GM12874 (cell line): Measurements from ENCODE around the gene IRF2.

ENCODE experiments used
- CTCF ChIP-seq: IDR thresholded peaks from 2 replicates; pipeline ENCODE4 v1.5.1; 2011; ENCODE audit warnings: low read depth, mild to moderate bottlenecking, control low read depth, low read length, moderate library complexity; ENCODE audit not compliant: insufficient read depth

The IRF2 gene

GRCh38 chr4:184342167-184342856 is 132.0 kb downstream of the IRF2 start:
- no peak for TF ChIP-seq CTCF

- no peak for TF ChIP-seq CTCF
Measured at GRCh38 chr4:184337907-184338306, 136.4 kb downstream of the IRF2 start.
